Measurements from ENCODE around the gene DNAJB6. TPM values are rescaled to one million over a fixed set of nuclear protein-coding genes. Genes with fewer than 3 reads are reported as not detected.

The DNAJB6 gene
- total RNA-seq, 1 donor from 2014 or later: 126 TPM

- H3K4me3 ChIP-seq (ENCODE audit: low read depth, low read length): no peak overlapping the region
- DNase-seq (ENCODE audit: low read depth): no peak
- no peaks in the 10 kb centered on the region for H3K36me3 ChIP-seq (ENCODE audit: control insufficient read depth, insufficient read depth, low read length)
Measured at GRCh38 chr7:157423348-157423747, 86.5 kb downstream of the DNAJB6 start.

DNA sequence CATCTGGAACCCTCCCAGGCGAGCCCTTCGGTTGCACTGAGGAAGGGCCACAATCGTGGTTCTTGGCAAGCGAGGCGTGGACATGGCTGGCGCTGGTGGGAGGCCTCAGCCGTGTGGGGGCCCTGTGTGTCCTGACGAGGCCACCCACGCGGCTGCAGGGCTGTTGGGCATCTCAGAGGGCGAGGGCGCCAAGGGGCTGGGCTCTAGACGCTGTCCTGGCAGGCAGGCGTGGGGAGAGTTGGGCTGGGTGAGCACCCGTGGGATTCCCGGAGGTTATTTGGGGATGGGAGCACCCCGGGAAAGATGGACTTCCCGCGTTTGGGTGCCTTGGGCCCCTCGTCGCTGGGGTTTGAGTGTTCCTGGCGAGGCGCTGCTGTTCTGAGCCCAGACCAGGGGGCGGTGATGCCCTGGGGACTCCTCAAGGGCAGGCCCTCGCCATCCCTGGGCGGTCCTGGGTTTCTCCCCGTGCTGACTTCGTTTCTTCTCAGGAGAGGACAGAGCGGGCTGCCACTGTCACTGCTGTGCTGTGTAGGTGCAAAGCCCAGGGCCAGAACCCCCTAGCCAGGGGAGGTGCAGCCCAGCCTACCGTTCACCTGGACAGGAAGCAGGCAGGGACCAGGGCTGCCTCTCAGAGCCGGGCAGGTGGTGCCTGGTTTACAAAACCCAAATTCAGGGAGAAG, 87.2 kb downstream of the DNAJB6 start:
- no peak for TF ChIP-seq CTCF (IDR thresholded peaks at IDR 0.05; ENCODE audit: insufficient read depth, low read length, poor library complexity, severe bottlenecking)
- Histone ChIP-seq H3K4me3 (ENCODE audit: low read depth, low read length) (no peak overlapping the region), H3K27me3 (ENCODE audit: control insufficient read depth, insufficient read depth, low read length) (no peaks in the 10 kb centered on the region), H3K36me3 (ENCODE audit: control insufficient read depth, insufficient read depth, low read length) (no peaks in the 10 kb centered on the region)
- no peak for DNase-seq (ENCODE audit: low read depth)

More at GRCh38 chr7:157423348-157423747, 86.5 kb downstream of the DNAJB6 start:
- no peaks in the 10 kb centered on the region for H3K27me3 ChIP-seq (ENCODE audit: control insufficient read depth, insufficient read depth, low read length)
- TF ChIP-seq CTCF (IDR thresholded peaks at IDR 0.05; ENCODE audit: insufficient read depth, low read length, poor library complexity, severe bottlenecking): no peak

DNA sequence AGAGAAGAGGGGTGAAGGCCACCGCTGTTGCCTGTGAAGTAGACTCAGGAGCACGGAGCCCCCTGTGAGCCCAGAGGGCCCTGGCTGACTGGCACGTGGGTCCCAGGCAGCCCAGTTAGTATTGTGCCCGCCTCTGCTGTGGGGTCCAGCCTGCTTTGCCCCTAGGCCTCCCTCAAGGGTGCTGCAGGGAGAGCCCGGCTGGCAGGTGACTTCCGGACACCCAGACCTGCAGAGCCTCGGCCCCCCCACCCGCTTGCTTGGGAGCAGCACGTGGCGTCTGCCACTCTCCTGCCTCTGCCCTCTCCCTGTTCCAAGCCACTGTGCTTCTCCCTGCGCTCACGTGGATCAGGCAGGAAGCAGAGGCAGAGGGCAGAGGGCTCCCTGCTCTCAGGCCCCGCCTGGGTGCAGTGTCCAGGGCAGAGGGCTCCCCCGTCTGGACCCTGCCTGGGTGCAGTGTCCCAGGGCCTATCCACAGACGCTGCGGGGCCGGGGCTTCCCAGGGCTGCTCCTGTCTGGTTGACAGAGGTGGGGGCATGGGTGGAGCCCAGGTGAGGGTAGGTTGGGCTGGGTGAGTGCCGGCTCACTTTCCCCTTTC, 88.4 kb downstream of the DNAJB6 start:
- no peak for DNase-seq (ENCODE audit: low read depth)
- H3K36me3 ChIP-seq (ENCODE audit: control insufficient read depth, insufficient read depth, low read length): no peaks in the 10 kb centered on the region
- no peaks in the 10 kb centered on the region for H3K27me3 ChIP-seq (ENCODE audit: control insufficient read depth, insufficient read depth, low read length)
- no peak for TF ChIP-seq CTCF (IDR thresholded peaks at IDR 0.05; ENCODE audit: insufficient read depth, low read length, poor library complexity, severe bottlenecking)
- H3K4me3 ChIP-seq (ENCODE audit: low read depth, low read length): no peak overlapping the region

GRCh38 chr7:157425761-157426160, 89.0 kb downstream of the DNAJB6 start:
- no peak for TF ChIP-seq CTCF (IDR thresholded peaks at IDR 0.05; ENCODE audit: insufficient read depth, low read length, poor library complexity, severe bottlenecking)
- H3K36me3 ChIP-seq (ENCODE audit: control insufficient read depth, insufficient read depth, low read length): no peaks in the 10 kb centered on the region
- no peak overlapping the region for H3K4me3 ChIP-seq (ENCODE audit: low read depth, low read length)
- no peaks in the 10 kb centered on the region for H3K27me3 ChIP-seq (ENCODE audit: control insufficient read depth, insufficient read depth, low read length)
- DNase-seq (ENCODE audit: low read depth): no peak

DNA sequence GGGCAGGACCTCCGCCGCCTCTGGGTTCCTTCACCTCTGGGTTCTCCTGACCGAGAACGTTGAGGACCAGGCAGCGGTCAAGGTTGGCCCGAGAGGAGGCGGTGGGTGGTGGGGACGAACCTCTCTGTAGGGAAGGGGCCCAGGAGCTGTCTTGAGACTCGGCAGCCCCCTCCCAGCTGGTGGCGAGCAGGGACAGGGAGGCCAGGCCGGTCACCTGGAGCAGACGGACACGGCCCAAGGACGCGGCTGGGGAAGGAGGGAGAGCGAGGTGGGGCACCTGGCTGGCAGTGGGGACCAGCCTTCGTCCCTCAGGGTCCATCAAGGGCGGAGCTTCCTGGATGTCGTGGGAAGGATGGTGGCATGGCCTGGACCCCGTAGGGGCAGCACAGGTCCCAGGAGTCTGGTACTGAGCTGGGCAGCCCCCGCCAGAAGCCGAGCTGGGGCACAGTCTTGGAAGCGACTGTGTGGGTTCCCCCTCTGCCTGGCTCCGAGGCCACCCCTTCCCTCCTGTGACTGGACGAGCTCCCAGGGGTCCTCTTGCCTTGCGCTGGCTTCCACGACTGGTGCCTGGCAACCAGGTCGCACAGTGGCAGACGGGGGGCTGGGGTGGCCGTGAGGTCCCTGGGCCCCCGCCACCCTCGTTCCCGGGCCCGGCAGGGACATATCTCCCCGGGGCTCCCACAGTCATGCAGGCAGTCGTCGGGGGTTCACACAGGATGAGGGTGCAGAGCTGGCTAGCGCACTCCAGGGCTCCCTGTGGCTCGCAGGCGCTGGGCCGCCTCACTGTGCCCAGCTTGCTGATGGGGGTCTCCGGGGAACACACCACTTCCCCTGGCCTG, 89.9 kb downstream of the DNAJB6 start:
- peaks cover 2% of the 10 kb centered on the region for H3K27me3 ChIP-seq (ENCODE audit: control insufficient read depth, insufficient read depth, low read length)
- no peak overlapping the region for H3K4me3 ChIP-seq (ENCODE audit: low read depth, low read length)
- no peak for TF ChIP-seq CTCF (IDR thresholded peaks at IDR 0.05; ENCODE audit: insufficient read depth, low read length, poor library complexity, severe bottlenecking)
- no peak for DNase-seq (ENCODE audit: low read depth)
- H3K36me3 ChIP-seq (ENCODE audit: control insufficient read depth, insufficient read depth, low read length): no peaks in the 10 kb centered on the region

Data from kidney epithelial cell (primary cell).